NCI-H526 treated with DMSO at 0.1 percent for 48 hours (cell line): ENCODE data around the gene ANO2.

Source experiments
- DNase-seq: peaks from one replicate; lab custom pipeline; 2025; lab: John Stamatoyannopoulos, UW

The ANO2 gene

DNA sequence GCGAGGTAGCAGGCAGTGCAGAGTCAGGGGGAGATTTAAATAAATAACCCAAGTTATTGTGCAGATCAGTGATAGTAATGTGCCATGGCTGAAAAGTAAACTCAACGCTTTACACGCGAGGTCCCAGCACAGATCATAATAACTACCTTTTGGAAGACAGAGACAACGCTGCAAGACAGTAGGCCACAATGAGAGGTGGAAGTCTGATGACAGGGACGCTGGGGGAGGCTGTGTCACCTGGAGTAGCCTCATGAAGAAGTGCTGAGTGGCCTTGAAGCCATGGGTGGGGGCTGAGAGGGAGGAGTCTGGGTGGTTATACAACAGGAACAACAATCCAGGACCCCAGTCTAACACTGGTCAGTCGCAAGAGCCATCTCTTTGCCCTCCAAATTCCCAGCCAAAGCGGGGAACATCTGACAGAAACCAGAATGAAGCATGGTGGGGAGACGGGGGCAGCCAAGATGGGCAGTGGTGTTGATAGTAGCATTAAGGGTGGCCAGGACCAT lies 28.2 kb downstream of the ANO2 start:
- no peak for DNase-seq

DNA sequence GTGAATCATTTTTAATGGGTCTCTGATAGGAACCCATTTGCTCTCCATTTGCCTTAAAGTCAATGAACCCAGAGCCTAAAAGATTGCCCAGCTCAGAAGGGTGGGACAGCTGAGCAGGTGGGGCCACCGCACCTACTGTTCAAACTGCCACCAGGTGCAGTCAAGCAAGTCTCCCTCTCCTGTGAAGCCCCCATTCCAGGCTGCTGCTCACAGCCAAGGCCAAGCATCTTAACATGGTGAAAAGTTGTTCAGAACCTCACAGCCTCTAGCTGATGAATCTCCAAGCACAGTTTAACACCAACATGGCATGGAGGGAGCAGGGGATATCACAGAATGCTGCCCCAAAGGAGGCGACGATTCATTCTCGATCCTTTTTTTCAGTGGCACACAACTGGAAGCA lies 29.5 kb downstream of the ANO2 start:
- no peak for DNase-seq

DNA sequence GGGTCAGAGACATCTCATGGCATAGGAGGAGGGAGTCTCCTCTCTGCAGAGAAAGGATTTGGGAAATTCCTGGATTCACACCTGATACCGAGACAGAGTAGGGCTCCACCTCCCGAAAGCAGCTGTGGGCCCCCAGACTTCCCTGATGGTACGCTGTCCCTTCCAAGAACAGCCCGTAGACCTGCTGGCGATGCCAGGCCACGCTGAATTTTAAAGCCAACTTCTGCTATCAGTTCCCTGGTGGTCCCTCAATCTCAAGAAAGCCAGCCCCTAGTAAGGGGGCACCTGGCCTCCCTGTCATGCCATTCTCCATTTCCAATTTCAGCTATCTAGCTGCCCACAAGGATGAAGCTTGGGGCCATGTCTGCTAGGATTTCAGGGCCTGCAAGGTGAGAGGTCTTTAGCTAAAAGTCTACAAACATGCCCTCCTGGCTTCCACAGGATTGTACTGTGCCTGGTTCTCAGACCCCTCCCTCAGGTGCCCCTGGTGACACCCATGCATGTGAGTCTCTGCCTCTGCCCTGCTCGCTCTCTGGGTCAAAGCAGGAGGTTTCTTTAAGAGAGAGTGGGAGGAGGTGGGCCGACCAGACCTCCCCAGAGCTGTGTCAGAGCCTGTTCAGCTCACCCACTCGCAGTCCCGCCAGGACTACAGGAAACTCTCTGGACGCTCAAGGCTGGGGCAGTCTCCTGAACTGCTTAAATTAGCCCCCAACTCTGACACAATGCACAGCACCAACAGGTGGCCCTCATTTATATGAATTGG lies 30.5 kb downstream of the ANO2 start:
- no peak for DNase-seq

- DNase-seq, result no peak
These were observed 31.7 kb downstream of the ANO2 start for GRCh38 chr12:5913387-5913786.

DNA sequence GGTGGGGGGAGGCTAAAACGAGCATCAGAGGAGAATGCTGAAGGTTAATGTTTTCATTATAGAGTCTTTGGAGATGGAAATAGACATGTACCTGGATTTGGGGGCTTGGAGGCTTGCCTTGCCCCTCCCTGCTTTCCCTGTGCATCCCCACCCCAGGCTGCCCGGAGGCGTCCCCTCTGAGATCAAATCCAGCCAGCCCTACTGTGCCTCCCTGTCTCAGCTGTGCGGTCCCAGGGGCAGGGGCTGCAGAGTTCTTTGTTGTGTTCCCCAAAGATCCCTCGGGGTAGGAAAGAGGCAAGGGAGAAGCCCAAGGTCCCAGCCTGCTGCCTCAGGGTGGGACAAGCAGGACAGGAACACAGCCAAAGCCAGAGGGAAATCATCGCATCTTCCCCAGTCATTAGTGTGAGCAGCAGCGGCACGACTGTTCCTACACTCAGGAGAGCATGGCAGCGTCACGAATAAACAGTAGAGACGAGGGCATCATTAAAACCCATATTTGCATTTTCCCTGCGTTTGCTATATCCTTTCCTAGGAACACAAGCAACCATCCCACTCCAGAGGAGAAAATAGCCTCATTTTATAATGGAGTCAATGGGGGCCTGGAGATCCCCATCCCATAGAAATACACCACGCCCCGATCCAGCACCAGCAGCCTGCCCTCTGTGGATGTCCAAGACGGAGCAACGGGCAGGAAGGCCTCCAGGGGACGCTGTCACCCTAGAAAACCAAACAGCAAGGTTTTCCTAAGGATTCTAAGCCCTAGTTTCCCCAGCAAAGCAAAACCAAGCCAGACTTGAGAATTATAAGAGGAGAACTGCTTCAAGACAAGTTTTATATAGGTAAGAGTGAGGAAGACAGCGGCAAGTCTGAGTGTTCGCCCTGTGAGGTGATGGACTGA lies 32.4 kb downstream of the ANO2 start:
- no peak for DNase-seq

GRCh38 chr12:5912011-5912410 lies 33.0 kb downstream of the ANO2 start:
- DNase-seq, result no peak

DNA sequence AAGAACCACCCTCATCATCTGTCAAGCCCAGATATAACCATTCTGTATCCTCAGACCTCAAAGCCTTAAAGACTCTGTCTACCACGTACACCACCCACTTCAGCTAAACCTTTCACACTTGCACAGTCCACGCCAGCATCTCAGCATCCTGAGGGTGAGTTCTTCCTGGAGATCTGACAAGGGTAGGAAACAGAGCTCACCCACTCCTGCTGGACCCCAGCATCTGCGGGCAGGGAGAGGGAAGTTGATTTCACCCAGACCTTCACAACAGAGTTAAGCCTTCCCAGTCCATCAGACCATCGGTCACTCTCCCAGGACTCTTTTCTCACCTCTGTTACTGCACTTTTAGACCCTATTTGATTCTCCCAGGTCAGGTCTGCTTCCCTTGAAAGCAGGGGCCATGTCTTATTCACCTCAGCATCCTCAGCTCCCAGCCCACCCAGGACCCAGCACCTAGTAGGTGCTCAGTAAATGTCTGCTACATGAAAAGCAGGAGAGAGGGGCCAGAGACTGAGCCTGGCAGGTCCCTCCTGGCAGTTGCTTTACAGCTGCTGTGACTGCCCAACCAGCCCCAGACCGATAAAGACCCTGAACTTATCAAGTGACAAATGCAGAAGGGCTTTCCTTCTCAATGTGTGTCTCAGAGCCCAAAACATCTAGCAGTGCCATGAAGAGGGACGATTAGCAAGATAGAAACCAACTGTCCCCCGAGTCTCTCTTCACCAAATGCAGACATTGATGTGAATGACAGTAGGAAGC lies 34.1 kb downstream of the ANO2 start:
- no peak for DNase-seq

- DNase-seq, result no peak
These were observed 35.5 kb downstream of the ANO2 start for GRCh38 chr12:5909560-5909959.

DNA sequence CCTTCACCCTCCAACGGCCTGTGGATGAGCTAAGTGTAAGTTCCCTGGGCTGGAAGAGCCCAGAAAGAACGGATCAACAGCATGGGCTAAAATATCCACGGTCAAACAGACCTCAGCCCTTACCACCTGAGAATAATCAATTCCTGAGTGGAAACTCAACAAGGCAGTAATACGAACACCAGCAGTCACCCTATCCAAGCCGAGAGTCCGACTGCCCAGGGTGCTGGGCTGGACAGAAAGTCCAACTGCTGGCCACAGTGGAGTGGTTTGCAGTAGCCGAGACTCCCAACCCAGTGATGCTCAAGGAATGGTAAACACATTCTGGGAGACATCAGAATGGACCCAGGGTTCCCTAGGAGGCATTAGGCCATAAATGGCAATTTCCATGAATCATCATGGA lies 36.8 kb downstream of the ANO2 start:
- no peak for DNase-seq

- DNase-seq, result no peak
These were observed 37.3 kb downstream of the ANO2 start for GRCh38 chr12:5907807-5908206.

GRCh38 chr12:5905757-5906156 lies 39.3 kb downstream of the ANO2 start:
- no peak for DNase-seq

DNA sequence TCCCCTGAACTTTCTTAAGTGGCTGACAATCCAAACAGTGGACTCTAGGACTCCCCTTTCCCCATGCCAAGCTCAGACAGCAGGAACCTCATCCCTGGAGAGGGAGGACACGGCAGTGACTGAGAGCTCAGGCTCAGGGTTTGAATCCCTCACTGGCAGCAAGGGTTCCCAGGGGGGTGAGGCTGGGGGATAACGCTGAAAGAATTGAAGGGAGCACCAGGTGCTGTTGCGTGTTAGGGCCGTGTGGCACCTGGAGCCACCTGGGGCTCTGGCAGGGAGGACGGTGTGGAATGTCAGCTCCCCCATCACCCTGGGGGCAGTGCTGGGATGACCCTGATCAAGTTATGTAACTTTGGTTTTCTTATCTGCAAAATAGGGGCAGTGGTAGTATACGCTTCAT lies 40.1 kb downstream of the ANO2 start:
- no peak for DNase-seq

- no peak for DNase-seq
These were observed 40.6 kb downstream of the ANO2 start for GRCh38 chr12:5904441-5904840.

DNA sequence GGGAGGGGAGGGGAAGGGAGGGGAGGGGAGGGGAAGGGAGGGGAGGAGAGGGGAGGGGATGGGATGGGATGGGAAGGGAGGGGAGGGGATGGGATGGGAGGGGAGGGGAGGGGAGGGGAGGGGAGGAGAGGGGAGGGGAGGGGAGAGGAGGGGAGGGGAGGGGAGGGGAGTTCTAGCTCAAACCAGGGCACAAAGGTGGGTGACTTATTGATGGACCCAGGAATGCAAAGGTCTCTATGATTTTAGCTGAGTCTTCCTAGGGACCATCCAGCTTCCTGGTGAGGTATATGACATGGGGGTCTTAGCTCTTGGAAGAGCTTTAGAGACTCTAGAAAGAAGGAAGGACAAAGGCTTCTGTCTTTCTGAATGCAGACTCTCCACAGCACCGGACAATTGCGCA lies 42.3 kb downstream of the ANO2 start:
- DNase-seq, result no peak

- no peak for DNase-seq
These were observed 43.6 kb downstream of the ANO2 start for GRCh38 chr12:5901416-5901815.

DNA sequence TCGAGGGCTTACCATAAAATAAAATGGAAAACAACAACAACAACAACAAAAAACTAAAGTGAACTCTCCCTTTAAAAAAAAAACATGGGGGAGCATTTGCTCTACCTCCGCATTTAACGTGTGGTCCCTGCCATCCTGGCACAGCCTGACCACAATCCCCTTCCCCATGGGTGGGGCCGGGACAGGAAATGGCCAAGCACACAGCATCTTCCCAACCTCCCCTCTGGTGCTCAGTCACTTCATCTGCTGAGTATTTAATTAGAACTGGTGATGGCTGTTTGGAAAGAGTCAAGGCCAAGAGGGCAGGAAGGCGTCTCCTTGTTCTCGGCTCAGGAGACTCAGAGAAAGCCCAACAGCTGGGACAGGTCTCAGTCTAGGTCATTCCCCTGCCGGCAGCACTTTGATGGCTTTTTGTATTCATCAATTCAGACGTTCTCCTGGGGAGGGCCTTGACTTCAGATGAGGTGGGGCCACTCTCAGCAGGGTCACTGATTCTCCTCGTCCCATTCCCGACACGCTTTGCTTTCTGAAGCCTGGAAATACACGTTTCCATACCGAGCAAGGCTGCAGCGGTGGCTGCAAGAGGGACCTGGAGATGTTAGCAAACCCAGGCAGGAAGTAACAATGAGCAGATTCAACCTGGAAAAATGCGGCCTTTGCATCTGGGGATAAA lies 44.4 kb downstream of the ANO2 start:
- DNase-seq, result no peak

- DNase-seq, result no peak
These were observed 45.0 kb downstream of the ANO2 start for GRCh38 chr12:5900076-5900475.

GRCh38 chr12:5899675-5900074 lies 45.4 kb downstream of the ANO2 start:
- no peak for DNase-seq

DNA sequence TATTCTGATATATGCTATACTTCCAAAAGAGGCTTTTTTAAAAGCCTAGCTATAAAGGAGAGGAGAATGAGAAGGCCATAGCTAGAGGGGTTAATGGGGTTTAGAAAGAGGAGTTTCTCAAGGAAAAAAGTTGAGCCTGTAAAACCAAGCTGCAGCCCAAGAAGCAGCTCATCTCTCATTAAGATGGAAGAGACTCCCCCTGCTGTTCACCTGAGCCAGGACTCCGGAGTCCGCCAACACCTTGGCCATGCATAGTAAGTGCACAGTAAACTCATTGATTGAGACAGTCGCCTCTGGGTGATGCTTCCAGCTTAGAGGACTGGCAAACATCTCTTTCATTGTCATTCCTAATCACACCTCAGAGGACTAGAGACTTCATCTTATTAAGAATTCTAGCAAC lies 46.2 kb downstream of the ANO2 start:
- DNase-seq, result no peak

DNA sequence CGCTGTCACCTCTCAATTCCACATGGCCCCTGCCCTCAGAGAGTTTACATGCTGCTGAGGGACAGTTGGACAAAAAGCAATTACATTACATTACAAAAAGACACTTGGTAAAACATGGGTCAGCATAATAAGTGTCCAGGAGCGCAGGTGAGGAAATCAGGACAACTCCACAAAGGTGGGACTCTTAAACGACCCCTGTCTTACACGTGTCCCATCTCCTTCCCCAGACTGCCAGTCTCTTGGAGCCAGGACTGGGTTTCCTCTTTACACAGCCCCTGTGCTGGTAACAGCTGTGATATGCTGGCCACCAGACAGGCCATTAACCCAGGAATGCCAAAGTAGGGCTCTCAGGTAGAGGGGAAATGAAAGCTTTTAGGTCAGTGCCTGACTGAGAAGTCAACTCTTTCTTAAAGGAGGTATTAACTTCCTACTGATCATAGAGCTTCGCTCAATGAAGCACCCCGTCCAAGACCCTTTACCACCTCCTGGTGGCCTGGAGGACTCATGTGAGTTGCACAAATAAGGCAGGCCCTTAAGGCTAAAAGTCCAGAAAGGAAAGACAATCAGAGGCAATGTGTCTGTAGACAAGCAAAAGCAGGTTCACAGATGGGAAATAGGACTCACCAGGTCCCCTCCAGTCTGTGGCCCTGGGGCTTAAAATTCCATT lies 55.5 kb downstream of the ANO2 start:
- no peak for DNase-seq

DNA sequence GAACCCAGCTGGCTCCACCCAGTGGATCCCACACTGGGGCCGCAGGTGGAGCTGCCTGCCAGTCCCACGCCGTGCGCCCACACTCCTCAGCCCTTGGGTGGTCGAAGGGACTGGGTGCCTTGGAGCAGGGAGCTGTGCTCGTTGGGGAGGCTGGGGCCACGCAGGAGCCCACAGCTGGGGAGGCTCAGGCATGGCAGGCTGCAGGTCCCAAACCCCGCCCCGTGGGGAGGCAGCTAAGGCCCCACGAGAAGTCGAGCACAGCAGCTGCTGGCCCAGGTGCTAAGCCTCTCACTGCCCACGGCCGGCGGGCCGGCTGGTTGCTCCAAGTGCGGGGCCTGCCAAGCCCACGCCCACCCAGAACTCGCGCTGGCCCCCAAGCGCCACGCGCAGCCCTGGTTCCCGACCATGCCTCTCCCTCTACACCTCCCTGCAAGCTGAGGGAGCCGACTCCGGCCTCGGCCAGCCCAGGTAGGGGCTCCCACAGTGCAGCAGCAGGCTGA lies 56.2 kb downstream of the ANO2 start:
- DNase-seq, result no peak
